K562 (cell line): Measurements from ENCODE around the gene KCNK1. TPM values are rescaled to one million over a fixed set of nuclear protein-coding genes. Genes with fewer than 3 reads are reported as not detected.

ENCODE experiments used
- CBFA2T3 ChIP-seq: fragments of 450-650 bp; IDR thresholded peaks from 2 replicates; pipeline ENCODE4 v1.6.1; 2017
- CREB3 ChIP-seq: fragments of 450-650 bp; conservative IDR thresholded peaks from 2 replicates; pipeline ENCODE4 v1.6.1; 2016; ENCODE audit warnings: missing genetic modification characterization, low read depth, mild to moderate bottlenecking, missing compliant biosample characterization, moderate library complexity
- ELK3 ChIP-seq: fragments of 450-650 bp; formaldehyde crosslinking; IDR thresholded peaks from 2 replicates; pipeline ENCODE4 v1.4.0; 2020; ENCODE audit warnings: mild to moderate bottlenecking
- ESRRA ChIP-seq: fragments of 450-650 bp; IDR thresholded peaks from 2 replicates; pipeline ENCODE4 v1.6.1; 2014; ENCODE audit warnings: low read depth, mild to moderate bottlenecking, moderate library complexity, borderline replicate concordance
- FOXJ2 ChIP-seq: fragments of 200-800 bp; sonication (Bioruptor generic); IDR thresholded peaks from 2 replicates; pipeline ENCODE4 v1.6.1; 2016; ENCODE audit warnings: missing genetic modification characterization, missing compliant biosample characterization
- FOXP1 ChIP-seq: sonication (generic); formaldehyde crosslinking; IDR thresholded peaks from 2 replicates; pipeline ENCODE4 v1.8.0; 2022; ENCODE audit warnings: mild to moderate bottlenecking, missing genetic modification reagents
- HDAC2 ChIP-seq: fragments of 450-650 bp; IDR thresholded peaks from 2 replicates; pipeline ENCODE4 v1.6.1; 2016; ENCODE audit warnings: mild to moderate bottlenecking
- HMBOX1 ChIP-seq: sonication (generic); IDR thresholded peaks from 2 replicates; pipeline ENCODE4 v1.6.1; 2016
- HNRNPUL1 ChIP-seq: fragments of 200-400 bp; formaldehyde crosslinking; IDR thresholded peaks from 2 replicates; pipeline ENCODE4 v1.6.1; 2017; ENCODE audit warnings: low read length
- JUNB ChIP-seq: fragments of 450-650 bp; formaldehyde crosslinking; conservative IDR thresholded peaks from 2 replicates; pipeline ENCODE4 v1.4.0; 2020; ENCODE audit warnings: mild to moderate bottlenecking
- MAX ChIP-seq: sonication (generic); formaldehyde crosslinking; IDR thresholded peaks from 2 replicates; pipeline ENCODE4 v1.9.0; 2022; ENCODE audit warnings: mild to moderate bottlenecking, missing genetic modification reagents
- MLX ChIP-seq, 2 experiments: fragments of 450-650 bp in 1 of 2; sonication (generic) in 1 of 2; formaldehyde crosslinking; conservative IDR thresholded peaks; 2 replicates each; pipeline versions ENCODE4 v1.4.0 to v1.8.1; 2020 to 2022; ENCODE audit warnings: mild to moderate bottlenecking in 1 of 2, missing genetic modification reagents in 1 of 2
- NCOA6 ChIP-seq: fragments of 450-650 bp; IDR thresholded peaks from 2 replicates; pipeline ENCODE4 v1.6.1; 2017; ENCODE audit warnings: mild to moderate bottlenecking
- NFIC ChIP-seq: fragments of 450-650 bp; IDR thresholded peaks from 2 replicates; pipeline ENCODE4 v1.6.1; 2017; ENCODE audit warnings: mild to moderate bottlenecking, inconsistent platforms
- PHB ChIP-seq: fragments of 250-450 bp; sonication (Bioruptor Pico); IDR thresholded peaks from 2 replicates; pipeline ENCODE4 v1.5.0; 2021
- SFPQ ChIP-seq: fragments of 200-400 bp; formaldehyde crosslinking; IDR thresholded peaks from 2 replicates; pipeline ENCODE4 v1.6.1; 2017; ENCODE audit warnings: mild to moderate bottlenecking, low read depth, low read length, moderate library complexity
- SRSF3 ChIP-seq: fragments of 200-400 bp; formaldehyde crosslinking; IDR thresholded peaks from 2 replicates; pipeline ENCODE4 v1.6.1; 2016; ENCODE audit warnings: mild to moderate bottlenecking, low read length, moderate library complexity; ENCODE audit not compliant: insufficient read depth
- TEAD2 ChIP-seq: fragments of 450-650 bp; IDR thresholded peaks from 2 replicates; pipeline ENCODE4 v1.6.1; 2016; ENCODE audit warnings: missing genetic modification characterization, control low read depth, missing compliant biosample characterization
- ZBTB33 ChIP-seq: sonication (generic); formaldehyde crosslinking; IDR thresholded peaks from 2 replicates; pipeline ENCODE4 v1.8.1; 2023; ENCODE audit warnings: mild to moderate bottlenecking, missing genetic modification reagents
- ZNF146 ChIP-seq: IDR thresholded peaks from one replicate; pipeline ENCODE4 v1.6.1; 2018; ENCODE audit warnings: missing compliant biosample characterization; ENCODE audit not compliant: unreplicated experiment
- ZNF507 ChIP-seq: conservative IDR thresholded peaks from 2 replicates; pipeline ENCODE4 v1.6.1; 2017; ENCODE audit warnings: missing genetic modification characterization, missing compliant biosample characterization
- ZSCAN32 ChIP-seq: fragments of 450-650 bp; formaldehyde crosslinking; IDR thresholded peaks from 2 replicates; pipeline ENCODE4 v1.4.0; 2020; ENCODE audit warnings: mild to moderate bottlenecking, moderate library complexity
- polyA plus RNA-seq, 8 experiments: library from polyadenylated mRNA; depleted of rRNA in 4 of 8; stranded (reverse) in 5 of 8; unstranded in 3 of 8; fragments of >200 nt; fragmentation: Nextera tagmentation in 2 of 8; fragmentation: Illumina TruSeq in 1 of 8; extraction: Ambion mirVana in 2 of 8; extraction: Trizol in 1 of 8; gene quantifications; 2 replicates each; pipeline versions ENCODE4 v1.2.1 to v1.2.3, GENCODE V29; 2011 to 2014; ENCODE audit warnings: inconsistent platforms in 1 of 8, missing spikeins in 1 of 8
- total RNA-seq, 7 experiments: library from RNA; depleted of rRNA in 6 of 7; stranded (reverse); fragments of >200 nt in 6 of 7; fragmentation: Illumina TruSeq in 2 of 7; extraction: Trizol in 2 of 7; gene quantifications; 2 replicates each; pipeline versions ENCODE4 v1.2.1 to v1.2.3, GENCODE V29; 2011 to 2021; ENCODE audit warnings: low replicate concordance in 1 of 7

The KCNK1 gene
- total and polyA plus RNA-seq, 9 of the 15 experiments (the other 6 are each of a cell fraction or from before 2014, with no cell fraction given), result 3.1 to 22.7 (median 6.0) TPM

- TF ChIP-seq ZBTB33 (CRISPR knock-in tag), result no peak
- no peak for TF ChIP-seq PHB
- no peak for TF ChIP-seq ZSCAN32
- peak; percentile 88 for TF ChIP-seq HDAC2
- TF ChIP-seq TEAD2, result no peak
- TF ChIP-seq JUNB (CRISPR knock-in tag), result peak; percentile 97
- TF ChIP-seq CREB3 (tag), result peak; percentile 88
- no peak for TF ChIP-seq MLX (CRISPR knock-in tag; conservative IDR thresholded peaks at IDR 0.05)
- TF ChIP-seq MAX (CRISPR knock-in tag), result no peak
- TF ChIP-seq ESRRA, result no peak
- TF ChIP-seq ZNF146 (CRISPR knock-in tag), result no peak
- TF ChIP-seq FOXJ2 (tag), result peak; percentile 55; the same call in 1 of the 2 replicates
- no peak for TF ChIP-seq SRSF3
- no peak for TF ChIP-seq ELK3 (CRISPR knock-in tag)
- no peak for TF ChIP-seq ZNF507 (tag)
- no peak for TF ChIP-seq SFPQ
- peak; percentile 32; the same call in 1 of the 2 replicates for TF ChIP-seq HMBOX1
- TF ChIP-seq NCOA6, result no peak
- no peak for TF ChIP-seq FOXP1 (CRISPR knock-in tag)
- TF ChIP-seq CBFA2T3, result peak; percentile 94
- TF ChIP-seq HNRNPUL1, result no peak
- TF ChIP-seq NFIC, result peak; percentile 77
These were observed 54.9 kb downstream of the KCNK1 start (continued) for GRCh38 chr1:233668725-233669294.
